ENCODE measurements around the gene COL6A1.
"Not testable (repeated sequence)": the region's sequence is repeated elsewhere in the genome, so short reads cannot be mapped to it uniquely, and the experiment has no call there.

The COL6A1 gene

GRCh38 chr21:45995686-45996179 is 14.2 kb downstream of the COL6A1 start:
- DNase-seq (ENCODE audit: low read depth), result no peak

- DNase-seq (ENCODE audit: low read depth), result no peak
These were observed 15.0 kb downstream of the COL6A1 start for GRCh38 chr21:45996311-45997204.

- no peak for DNase-seq (ENCODE audit: low read depth)
These were observed 15.6 kb downstream of the COL6A1 start for GRCh38 chr21:45997205-45997494.

- DNase-seq (ENCODE audit: low read depth), result no peak
These were observed 16.1 kb downstream of the COL6A1 start for GRCh38 chr21:45997495-45998275.

- no peak for DNase-seq (ENCODE audit: low read depth)
These were observed 16.7 kb downstream of the COL6A1 start for GRCh38 chr21:45998276-45998701.

GRCh38 chr21:45998871-45999580 is 17.5 kb downstream of the COL6A1 start:
- no peak for DNase-seq (ENCODE audit: low read depth)

GRCh38 chr21:45999581-46000181 is 18.1 kb downstream of the COL6A1 start:
- DNase-seq (ENCODE audit: low read depth), result no peak

GRCh38 chr21:46000182-46000730 is 18.7 kb downstream of the COL6A1 start:
- DNase-seq (ENCODE audit: low read depth), result no peak

- no peak for DNase-seq (ENCODE audit: low read depth)
These were observed 19.4 kb downstream of the COL6A1 start for GRCh38 chr21:46000731-46001641.

- no peak for DNase-seq (ENCODE audit: low read depth)
These were observed 20.5 kb downstream of the COL6A1 start for GRCh38 chr21:46001821-46002681.

GRCh38 chr21:46002841-46003574 is 21.4 kb downstream of the COL6A1 start:
- no peak for DNase-seq (ENCODE audit: low read depth)

- no peak for DNase-seq (ENCODE audit: low read depth)
These were observed 22.0 kb downstream of the COL6A1 start for GRCh38 chr21:46003575-46004007.

GRCh38 chr21:46004168-46004861 is 22.7 kb downstream of the COL6A1 start:
- no peak for DNase-seq (ENCODE audit: low read depth)

- DNase-seq (ENCODE audit: low read depth), result no peak
These were observed 23.5 kb downstream of the COL6A1 start for GRCh38 chr21:46005081-46005480.

GRCh38 chr21:46005481-46005881 is 23.9 kb downstream of the COL6A1 start:
- no peak for DNase-seq (ENCODE audit: low read depth)

- not testable (repeated sequence) for DNase-seq (ENCODE audit: low read depth)
These were observed 24.4 kb downstream of the COL6A1 start for GRCh38 chr21:46005894-46006546.

Measured in HS-5 (cell line).